Measurements from ENCODE around the gene POLK.

Gene POLK

GRCh38 chr5:75546830-75547229, 35.1 kb downstream of the POLK start:
- Histone ChIP-seq H4K20me1 (ENCODE audit: insufficient read depth) (no peaks in the 10 kb centered on the region), H2AFZ (ENCODE audit: low read depth) (no peak overlapping the region), H3K27me3 (ENCODE audit: insufficient read depth, low read depth) (no peaks in the 10 kb centered on the region), H3K4me3 (IDR thresholded peaks at IDR 0.05; ENCODE audit: insufficient read depth, low read depth, low read length) (no peak overlapping the region), H3K27ac (no peak overlapping the region), H3K79me2 (ENCODE audit: insufficient read depth, low read depth) (no peaks in the 10 kb centered on the region), H3K4me1 (ENCODE audit: low read depth, poor library complexity, severe bottlenecking) (no peaks in the 10 kb centered on the region), H3K9ac (no peak overlapping the region), H3K4me2 (no peak overlapping the region), H3K36me3 (ENCODE audit: insufficient read depth) (no peaks in the 10 kb centered on the region)
- TF ChIP-seq CTCF (conservative IDR thresholded peaks at IDR 0.05; ENCODE audit: low read depth, low read length), result no peak

- Histone ChIP-seq H3K9ac (no peak overlapping the region), H4K20me1 (ENCODE audit: insufficient read depth) (no peaks in the 10 kb centered on the region), H3K4me3 (IDR thresholded peaks at IDR 0.05; ENCODE audit: insufficient read depth, low read depth, low read length) (no peak overlapping the region), H3K4me2 (no peak overlapping the region), H3K4me1 (ENCODE audit: low read depth, poor library complexity, severe bottlenecking) (no peaks in the 10 kb centered on the region), H3K36me3 (ENCODE audit: insufficient read depth) (no peaks in the 10 kb centered on the region; the same call in 1 of the 2 replicates), H3K27ac (no peak overlapping the region), H3K79me2 (ENCODE audit: insufficient read depth, low read depth) (no peaks in the 10 kb centered on the region), H2AFZ (ENCODE audit: low read depth) (no peak overlapping the region), H3K27me3 (ENCODE audit: insufficient read depth, low read depth) (no peaks in the 10 kb centered on the region)
- TF ChIP-seq CTCF (conservative IDR thresholded peaks at IDR 0.05; ENCODE audit: low read depth, low read length), result no peak
Measured at GRCh38 chr5:75547812-75548211, 36.1 kb downstream of the POLK start.

- H3K27me3 ChIP-seq (ENCODE audit: insufficient read depth, low read depth), result no peaks in the 10 kb centered on the region
- H4K20me1 ChIP-seq (ENCODE audit: insufficient read depth), result no peaks in the 10 kb centered on the region
- no peak overlapping the region for H3K4me3 ChIP-seq (IDR thresholded peaks at IDR 0.05; ENCODE audit: insufficient read depth, low read depth, low read length)
- no peak overlapping the region for H2AFZ ChIP-seq (ENCODE audit: low read depth)
- H3K4me1 ChIP-seq (ENCODE audit: low read depth, poor library complexity, severe bottlenecking), result no peaks in the 10 kb centered on the region
- TF ChIP-seq CTCF (conservative IDR thresholded peaks at IDR 0.05; ENCODE audit: low read depth, low read length), result no peak
- H3K79me2 ChIP-seq (ENCODE audit: insufficient read depth, low read depth), result no peaks in the 10 kb centered on the region
- no peak overlapping the region for H3K9ac ChIP-seq
- no peak overlapping the region for H3K4me2 ChIP-seq
- no peaks in the 10 kb centered on the region; the same call in 1 of the 2 replicates for H3K36me3 ChIP-seq (ENCODE audit: insufficient read depth)
- no peak overlapping the region for H3K27ac ChIP-seq
Measured at GRCh38 chr5:75550597-75550996, 38.9 kb downstream of the POLK start.

GRCh38 chr5:75551471-75551870, 39.8 kb downstream of the POLK start:
- no peaks in the 10 kb centered on the region for H3K27me3 ChIP-seq (ENCODE audit: insufficient read depth, low read depth)
- H3K36me3 ChIP-seq (ENCODE audit: insufficient read depth), result no peaks in the 10 kb centered on the region; the same call in 1 of the 2 replicates
- H3K4me1 ChIP-seq (ENCODE audit: low read depth, poor library complexity, severe bottlenecking), result no peaks in the 10 kb centered on the region
- no peaks in the 10 kb centered on the region for H4K20me1 ChIP-seq (ENCODE audit: insufficient read depth)
- no peak overlapping the region for H3K4me3 ChIP-seq (IDR thresholded peaks at IDR 0.05; ENCODE audit: insufficient read depth, low read depth, low read length)
- no peaks in the 10 kb centered on the region for H3K79me2 ChIP-seq (ENCODE audit: insufficient read depth, low read depth)
- H3K27ac ChIP-seq, result no peak overlapping the region
- no peak overlapping the region for H2AFZ ChIP-seq (ENCODE audit: low read depth)
- H3K9ac ChIP-seq, result no peak overlapping the region
- no peak overlapping the region for H3K4me2 ChIP-seq
- TF ChIP-seq CTCF (conservative IDR thresholded peaks at IDR 0.05; ENCODE audit: low read depth, low read length), result no peak

All from KMS-11 (cell line).